Testis (tissue), 3 donors: ENCODE measurements around the gene ARF1. TPM values are rescaled to one million over a fixed set of nuclear protein-coding genes. Genes with fewer than 3 reads are reported as not detected.

Experiments
- DNase-seq: peaks from one replicate; pipeline ENCODE4 v3.0.0-alpha.2; 2019
- H3K27ac ChIP-seq, 2 donors: fragments of 200-600 bp; sonication (generic); one replicate each; pipeline ENCODE4 v1.5.1; 2019
- H3K27me3 ChIP-seq: fragments of 200-600 bp; sonication (generic); one replicate; pipeline ENCODE4 v1.5.1; 2019
- H3K36me3 ChIP-seq: fragments of 200-600 bp; sonication (generic); one replicate; pipeline ENCODE4 v1.5.1; 2017; ENCODE audit warnings: low read depth; ENCODE audit errors: missing control alignments
- H3K4me1 ChIP-seq: fragments of 200-600 bp; sonication (generic); one replicate; pipeline ENCODE4 v1.5.1; 2019
- H3K4me3 ChIP-seq, 2 donors: fragments of 200-600 bp; sonication (generic); one replicate each; pipeline ENCODE4 v1.5.1; 2017 to 2019
- H3K9me3 ChIP-seq: fragments of 200-600 bp; sonication (generic); one replicate; pipeline ENCODE4 v1.5.1; 2017
- CTCF ChIP-seq, 3 experiments: fragments of 450-650 bp in 2 of 3; fragments of 200-600 bp in 1 of 3; sonication (generic) in 1 of 3; IDR thresholded peaks; one replicate each; pipeline ENCODE4 v1.5.1; 2016 to 2019; ENCODE audit warnings: antibody characterized with exemption in 3 of 3, mild to moderate bottlenecking in 2 of 3, moderate library complexity in 1 of 3
- POLR2A ChIP-seq: fragments of 450-650 bp; IDR thresholded peaks from one replicate; pipeline ENCODE4 v1.6.1; 2017; ENCODE audit warnings: antibody characterized with exemption, mild to moderate bottlenecking, moderate library complexity
- WGBS, 2 donors: methylation state at CpG; one replicate each; pipeline ENCODE4 v1.1.5; 2018; 5-methylcytosine and 5-hydroxymethylcytosine counted together
- intact Hi-C: fragments of 100-400 bp; cut with DNase I; formaldehyde crosslinking; loops from one replicate; pipeline ENCODE4 v1.15.1; 2023; ENCODE audit warnings: low total_unique reads
- polyA plus RNA-seq: library from polyadenylated mRNA; stranded (reverse); fragments of 350-450 nt; fragmentation: Illumina TruSeq; extraction: RNeasy Lipid Tissue Mini Kit (QIAGEN cat#74804); gene quantifications from one replicate; pipeline ENCODE4 v1.2.3, GENCODE V29; 2014; ENCODE audit warnings: low read depth, low replicate concordance; ENCODE audit not compliant: insufficient read depth
- total RNA-seq, 2 donors: library from RNA; depleted of rRNA; stranded (reverse); fragments of >200 nt; gene quantifications; one replicate each; pipeline ENCODE4 v1.2.3, GENCODE V29; 2016

The ARF1 gene
- total and polyA plus RNA-seq, 3 donors from 2014 or later = 426 to 637 (median 488) TPM

- Histone ChIP-seq H3K36me3 (no peaks in the 10 kb centered on the region), H3K27me3 (no peaks in the 10 kb centered on the region), H3K4me1 (peaks cover 23% of the 10 kb centered on the region), H3K9me3 (no peaks in the 10 kb centered on the region), H3K4me3 (peak overlapping the region; percentile 94 to 99), H3K27ac (peak overlapping the region; percentile 97 to 99)
- no peak for DNase-seq
- WGBS, 2 donors = 14 to 17% methylated on average over 30 of the region's 30 CpGs
- TF ChIP-seq CTCF (IDR thresholded peaks at IDR 0.05) (no peak), POLR2A (no peak)
- intact Hi-C loops = loop anchor here (10.0 kb wide), 1 partner anchor 355 kb away; no protein-coding TSS in a partner anchor
Measured at GRCh38 chr1:228139406-228139930, 57.0 kb downstream of the ARF1 start.

- Histone ChIP-seq H3K4me1 (peaks cover 26% of the 10 kb centered on the region), H3K27ac (peak within 1 kb of the TSS; percentile 97 to 99), H3K27me3 (no peaks in the 10 kb centered on the region), H3K36me3 (no peaks in the 10 kb centered on the region), H3K9me3 (no peaks in the 10 kb centered on the region), H3K4me3 (peak within 1 kb of the TSS; percentile 94 to 99)
- peak; percentile 100 for DNase-seq
- intact Hi-C loops = loop anchor here (10.0 kb wide), 1 partner anchor 355 kb away; no protein-coding TSS in a partner anchor
- 0% methylated on average over 22 to 75 of the region's 95 CpGs for WGBS, 2 donors
- TF ChIP-seq POLR2A (peak; percentile 80), CTCF (IDR thresholded peaks at IDR 0.05) (peak in 2 of 3 experiments; percentile 11 to 62)
Measured at GRCh38 chr1:228139931-228140723, 57.6 kb downstream of the ARF1 start, which contains the start of gene GUK1. Gene GUK1 (plus strand): TSS chr1:228140279. CDS start chr1:228140303, 24 bp downstream.

- H3K9me3 ChIP-seq = no peaks in the 10 kb centered on the region
- TF ChIP-seq CTCF (IDR thresholded peaks at IDR 0.05) (no peak), POLR2A (no peak)
- no peak for DNase-seq
- H3K27ac ChIP-seq = peak overlapping the region; percentile 97 to 99
- H3K36me3 ChIP-seq = no peaks in the 10 kb centered on the region
- H3K4me1 ChIP-seq = peaks cover 32% of the 10 kb centered on the region
- no peaks in the 10 kb centered on the region for H3K27me3 ChIP-seq
- WGBS, 2 donors = 2 to 5% methylated on average over 17 to 25 of the region's 25 CpGs
- intact Hi-C loops = no loop called here
- H3K4me3 ChIP-seq = peak overlapping the region; percentile 94 to 99
Measured at GRCh38 chr1:228140724-228141225, 58.3 kb downstream of the ARF1 start.

GRCh38 chr1:228141226-228142044, 58.9 kb downstream of the ARF1 start:
- TF ChIP-seq POLR2A (no peak), CTCF (IDR thresholded peaks at IDR 0.05) (no peak)

More at GRCh38 chr1:228141226-228142044, 58.9 kb downstream of the ARF1 start:
- Histone ChIP-seq H3K4me3 (peak overlapping the region; percentile 94 to 99), H3K36me3 (no peaks in the 10 kb centered on the region), H3K4me1 (peaks cover 38% of the 10 kb centered on the region), H3K27ac (peak overlapping the region; percentile 97 to 99), H3K27me3 (no peaks in the 10 kb centered on the region), H3K9me3 (no peaks in the 10 kb centered on the region)
- WGBS, 2 donors = 8 to 9% methylated on average over 14 to 27 of the region's 27 CpGs
- intact Hi-C loops = no loop called here
- peak; percentile 79 for DNase-seq
